GDM1 (cell line): Measurements from ENCODE around the gene CGNL1.

Experiments
- DNase-seq: peaks from one replicate; lab custom pipeline; 2025; lab: John Stamatoyannopoulos, UW

Gene CGNL1

GRCh38 chr15:57460208-57460816 is 84.0 kb downstream of the CGNL1 start:
- no peak for DNase-seq

DNA sequence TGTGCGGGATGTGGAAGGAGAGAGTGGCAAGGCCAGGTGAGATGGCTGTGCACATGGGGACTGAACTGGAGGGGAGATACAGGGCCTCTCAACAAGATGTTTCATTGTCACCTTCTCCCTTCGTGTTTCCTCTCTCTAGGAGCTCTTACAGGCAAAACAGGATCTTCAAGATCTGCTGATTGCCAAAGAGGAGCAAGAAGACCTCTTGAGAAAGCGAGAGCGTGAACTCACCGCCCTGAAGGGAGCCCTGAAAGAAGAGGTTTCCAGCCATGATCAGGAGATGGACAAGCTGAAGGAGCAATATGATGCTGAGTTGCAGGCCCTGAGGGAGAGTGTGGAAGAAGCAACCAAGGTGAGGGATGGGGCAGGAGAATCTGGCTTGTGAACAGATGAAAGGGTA is 85.2 kb downstream of the CGNL1 start:
- no peak for DNase-seq

DNA sequence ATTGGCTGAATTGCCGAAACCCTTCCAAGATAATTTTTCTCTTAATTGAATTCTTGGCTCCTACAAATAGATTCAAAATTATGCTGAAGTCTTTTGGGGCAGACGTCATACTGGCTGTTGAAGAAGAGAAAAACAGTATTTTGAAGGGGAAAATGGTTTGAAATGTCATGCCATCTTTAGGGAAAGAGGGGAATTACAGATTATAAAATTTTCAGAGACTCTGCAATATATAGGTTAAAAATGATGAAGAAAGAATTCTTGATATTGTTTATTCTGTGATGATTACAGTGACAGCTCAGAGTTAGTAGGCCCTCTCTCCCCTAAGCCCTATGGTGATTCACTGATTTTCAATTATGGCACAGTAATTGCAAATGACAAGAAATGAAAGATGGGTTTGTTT is 86.1 kb downstream of the CGNL1 start:
- no peak for DNase-seq

GRCh38 chr15:57463360-57463759 is 87.1 kb downstream of the CGNL1 start:
- DNase-seq, result no peak

DNA sequence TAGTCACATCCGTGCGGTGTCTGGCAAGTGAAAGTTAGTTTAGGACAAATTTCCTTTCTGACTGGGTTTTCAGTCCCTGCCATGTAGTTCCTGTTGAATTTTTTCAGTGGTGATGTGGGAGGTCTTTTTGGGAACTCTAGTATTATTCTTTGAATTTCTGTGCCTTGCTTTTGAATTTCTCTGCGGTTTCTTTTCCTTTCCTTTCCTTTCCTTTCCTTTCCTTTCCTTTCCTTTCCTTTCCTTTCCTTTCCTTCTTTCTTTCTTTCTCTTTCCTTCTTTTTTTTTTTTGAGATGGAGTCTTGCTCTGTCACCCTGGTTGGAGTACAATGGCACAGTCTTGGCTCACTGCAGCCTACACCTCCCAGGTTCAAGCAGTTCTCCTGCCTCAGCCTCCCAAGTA is 88.2 kb downstream of the CGNL1 start:
- no peak for DNase-seq

- DNase-seq, result no peak
These were observed 92.2 kb downstream of the CGNL1 start for GRCh38 chr15:57468486-57468885.

DNA sequence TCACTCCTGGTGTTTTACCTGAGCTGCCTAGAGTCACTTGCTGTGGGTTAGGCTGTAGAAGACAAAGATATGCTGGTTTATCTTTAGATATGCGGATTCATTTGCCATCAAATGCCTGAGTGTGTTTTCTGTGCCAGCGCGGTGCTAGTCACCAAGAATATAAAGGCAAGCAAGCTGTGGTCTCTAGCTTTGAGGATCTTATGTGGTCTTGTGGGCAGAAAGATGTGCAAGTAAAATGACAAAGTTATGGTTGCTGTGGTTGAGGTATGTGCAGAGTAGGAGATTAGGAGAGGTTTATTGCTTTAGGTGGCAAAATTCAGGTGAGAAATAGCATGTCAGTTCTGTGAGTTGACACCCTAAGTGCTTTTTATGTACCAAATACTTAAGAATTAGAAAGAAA is 94.2 kb downstream of the CGNL1 start:
- no peak for DNase-seq

DNA sequence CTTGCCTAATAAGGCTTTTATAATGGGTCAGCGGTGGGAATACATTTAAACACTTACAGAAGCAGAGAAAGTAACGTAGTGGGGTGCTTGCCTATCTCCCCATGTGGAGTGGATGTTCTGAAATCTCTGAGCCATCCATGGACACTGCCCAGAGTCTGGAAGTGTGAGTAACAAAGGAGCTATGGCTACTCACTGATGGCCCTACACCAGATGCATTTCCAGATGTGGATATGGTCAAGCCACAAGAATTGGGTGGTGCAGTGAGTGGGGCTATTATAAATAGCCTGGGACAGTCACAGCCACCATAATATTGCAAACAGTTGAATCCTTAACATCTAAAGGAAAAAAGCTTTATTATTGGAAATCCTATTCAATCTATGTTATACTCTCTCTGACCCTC is 96.6 kb downstream of the CGNL1 start:
- DNase-seq, result no peak

- DNase-seq, result no peak
These were observed 100.2 kb downstream of the CGNL1 start for GRCh38 chr15:57476533-57476975.

- no peak for DNase-seq
These were observed 101.6 kb downstream of the CGNL1 start for GRCh38 chr15:57477736-57478522.

- DNase-seq, result no peak
These were observed 102.7 kb downstream of the CGNL1 start for GRCh38 chr15:57479005-57479404.

GRCh38 chr15:57481038-57481705 is 104.9 kb downstream of the CGNL1 start:
- DNase-seq, result no peak

DNA sequence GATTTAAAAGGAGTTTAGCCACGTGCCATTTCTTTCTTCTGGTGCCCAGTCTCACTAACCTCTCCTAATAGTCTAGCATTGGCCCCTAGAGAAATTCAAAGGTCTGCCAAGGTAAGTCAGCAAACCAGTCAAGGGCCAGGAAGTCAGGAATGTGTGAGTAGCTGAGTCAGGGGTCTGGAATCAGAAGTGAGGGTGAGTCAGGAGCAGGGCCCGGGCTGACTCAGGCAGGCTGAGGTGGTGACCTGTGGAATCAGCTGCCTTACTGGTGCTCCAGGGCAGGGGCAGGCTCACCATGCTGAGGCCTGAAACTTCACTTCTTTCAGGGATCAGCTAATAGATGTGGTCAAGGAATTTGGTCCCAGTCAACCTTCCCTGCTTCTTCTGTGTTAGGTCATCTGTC is 109.6 kb downstream of the CGNL1 start:
- no peak for DNase-seq

GRCh38 chr15:57486833-57487232 is 110.5 kb downstream of the CGNL1 start:
- no peak for DNase-seq

DNA sequence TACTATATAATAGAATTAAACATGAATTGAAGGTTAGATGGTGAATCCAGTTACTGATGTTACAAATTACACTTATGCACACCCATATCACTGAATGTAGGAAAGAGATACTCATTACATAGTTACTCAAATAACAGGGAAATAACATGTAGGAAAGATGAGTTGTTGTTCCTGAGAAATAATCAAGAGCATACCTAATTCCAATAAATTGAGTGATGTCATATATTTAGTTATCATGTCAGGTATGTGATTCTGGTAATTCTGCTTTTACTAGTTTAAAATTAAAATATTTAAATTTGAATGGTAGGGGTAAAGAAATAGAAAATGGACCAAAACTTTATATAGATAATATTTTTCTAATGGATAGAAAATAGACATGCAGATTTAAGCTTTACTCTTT is 112.8 kb downstream of the CGNL1 start:
- DNase-seq, result no peak

GRCh38 chr15:57493351-57493750 is 117.0 kb downstream of the CGNL1 start:
- DNase-seq, result no peak

- no peak for DNase-seq
These were observed 118.3 kb downstream of the CGNL1 start for GRCh38 chr15:57494581-57494980.

DNA sequence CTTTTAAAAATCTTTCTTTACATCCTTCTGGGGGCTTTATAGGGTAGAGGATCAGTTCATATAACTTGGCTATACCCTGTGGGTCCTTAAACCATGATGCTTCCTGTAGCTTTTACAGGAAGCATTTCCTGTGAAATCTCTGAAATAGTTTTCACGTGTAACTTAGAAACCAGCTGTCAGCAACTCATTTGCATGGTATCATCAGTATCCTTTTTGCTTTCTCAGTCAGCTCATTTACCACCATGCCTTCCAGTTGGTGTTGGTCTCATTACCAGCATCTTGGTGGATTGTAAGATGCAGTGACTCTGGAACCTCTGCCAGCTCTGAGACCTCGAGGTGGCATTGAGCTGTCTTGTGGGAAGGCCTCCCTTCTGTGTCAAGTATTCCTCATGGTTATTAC is 118.7 kb downstream of the CGNL1 start:
- DNase-seq, result no peak

DNA sequence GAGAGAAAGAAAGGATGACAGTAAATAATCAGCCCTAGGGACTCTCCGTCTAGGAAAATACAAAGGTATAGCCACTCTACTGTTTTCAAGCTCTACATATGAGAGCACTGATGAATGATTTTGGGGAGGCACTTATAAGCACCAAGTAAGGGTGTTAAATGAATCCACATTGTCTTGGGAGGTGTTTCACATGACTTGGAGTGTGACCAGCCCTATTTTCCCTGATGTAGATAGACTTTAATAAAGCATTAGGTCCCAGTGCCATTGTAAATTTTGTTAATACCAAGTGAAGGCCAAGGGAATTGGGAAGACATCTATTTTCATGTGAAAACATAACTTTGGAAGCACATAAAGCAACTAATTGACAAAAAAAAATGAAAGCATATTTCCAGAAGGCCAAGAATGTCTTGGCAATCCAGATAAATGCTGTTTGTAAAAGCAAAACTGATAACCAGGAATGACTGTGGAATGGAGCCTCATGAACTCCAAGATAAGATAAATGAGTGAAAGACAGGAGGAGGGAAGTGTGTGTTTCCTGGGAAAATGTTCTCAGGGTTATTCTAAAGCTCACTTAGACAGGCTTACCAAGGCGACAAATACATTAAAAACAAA is 119.4 kb downstream of the CGNL1 start:
- no peak for DNase-seq

DNA sequence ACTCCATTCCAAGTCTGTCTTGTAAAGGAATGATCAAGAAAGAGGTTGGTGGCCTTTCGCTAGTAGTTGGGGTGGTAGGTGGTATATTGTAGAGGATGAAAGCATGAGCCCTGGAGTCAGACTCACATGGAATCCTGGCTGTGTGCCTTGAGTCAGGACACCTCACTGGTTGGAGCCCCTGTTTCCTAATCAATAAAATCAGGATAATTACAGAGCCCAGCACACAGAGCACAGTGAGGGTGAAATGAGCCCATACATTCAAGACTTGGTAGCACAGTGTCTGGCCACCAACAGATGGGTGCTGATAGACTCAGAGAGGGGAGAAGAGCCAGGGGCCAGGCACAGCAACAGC is 120.3 kb downstream of the CGNL1 start:
- no peak for DNase-seq

- DNase-seq, result no peak
These were observed 120.9 kb downstream of the CGNL1 start for GRCh38 chr15:57496946-57497869.

DNA sequence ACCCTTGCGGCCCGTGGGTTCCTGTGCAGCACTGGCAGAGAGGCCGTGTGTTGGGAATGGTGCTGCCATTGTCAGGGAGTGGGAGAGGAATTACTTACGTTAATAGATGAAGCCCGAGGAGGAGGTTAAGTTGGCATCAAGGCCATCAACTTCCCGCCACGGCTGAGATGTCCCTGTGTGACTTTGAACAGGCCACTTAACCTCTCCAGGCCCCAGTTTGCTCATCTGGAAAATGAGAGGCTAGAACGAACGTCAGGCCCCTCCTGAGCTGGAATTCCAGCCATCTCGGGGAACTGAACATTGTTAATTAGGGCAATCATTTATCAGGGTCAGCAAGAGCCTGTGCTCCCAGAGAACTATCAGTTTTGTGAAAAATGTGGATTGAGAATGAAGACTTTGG is 124.0 kb downstream of the CGNL1 start:
- no peak for DNase-seq
